B cell (primary cell): Measurements from ENCODE around the gene RAB31. TPM values are rescaled to one million over a fixed set of nuclear protein-coding genes. Genes with fewer than 3 reads are reported as not detected.

ENCODE experiments used
- ATAC-seq: fragments of 200-7000 bp; cut with Tn5 transposase; one replicate; pipeline ENCODE4 v1.10.0; 2021; ENCODE audit warnings: low read depth, mild to moderate bottlenecking, moderate number of reproducible peaks, moderate library complexity
- CTCF ChIA-PET: fragments of 350-600 bp; sonication (Branson Sonifier 250); formaldehyde crosslinking; loops from one replicate; lab custom pipeline; 2021; ENCODE audit warnings: antibody characterized with exemption, inconsistent platforms; lab: Charles Lee
- POLR2A ChIA-PET: fragments of 350-600 bp; sonication (Branson Sonifier 250); formaldehyde crosslinking; loops from one replicate; lab custom pipeline; 2021; ENCODE audit warnings: antibody characterized with exemption; lab: Charles Lee
- DNase-seq: peaks from one replicate; pipeline ENCODE4 v3.0.0; 2013
- H2AFZ ChIP-seq: 2 replicates; pipeline ENCODE4 v1.6.1; 2012; ENCODE audit warnings: mild to moderate bottlenecking, low read depth, low read length; ENCODE audit not compliant: insufficient read depth, poor library complexity, severe bottlenecking
- H3K27ac ChIP-seq, 2 donors: 1 replicate in 1 of 2; 2 replicates in 1 of 2; pipeline ENCODE4 v1.5.1; 2012 to 2013; ENCODE audit warnings: low read length in 2 of 2, mild to moderate bottlenecking in 2 of 2, moderate library complexity in 1 of 2
- H3K27me3 ChIP-seq, 4 experiments: fragments of 200-600 bp in 1 of 4; sonication (generic) in 1 of 4; replicated peaks in 1 of 4; 1 replicate in 2 of 4; 2 replicates in 2 of 4; pipeline versions ENCODE4 v1.6.1 to v1.7.0; 2013 to 2016; ENCODE audit warnings: low read length in 3 of 4, mild to moderate bottlenecking in 2 of 4, mixed read lengths in 1 of 4, moderate library complexity in 1 of 4; ENCODE audit not compliant: insufficient read depth in 4 of 4, control insufficient read depth in 3 of 4; ENCODE audit errors: control extremely low read depth in 1 of 4
- H3K36me3 ChIP-seq, 2 experiments: replicated peaks in 1 of 2; 1 replicate in 1 of 2; 2 replicates in 1 of 2; pipeline versions ENCODE4 v1.6.1 to v1.7.1; 2013; ENCODE audit warnings: low read length in 1 of 2; ENCODE audit not compliant: insufficient read depth in 2 of 2, control insufficient read depth in 1 of 2; ENCODE audit errors: control extremely low read depth in 1 of 2, extremely low read depth in 1 of 2
- H3K4me1 ChIP-seq, 2 donors: fragments of 200-600 bp in 1 of 2; sonication (generic) in 1 of 2; 1 replicate in 1 of 2; 2 replicates in 1 of 2; pipeline versions ENCODE4 v1.5.1 to v1.6.1; 2013 to 2017; ENCODE audit warnings: low read length in 2 of 2; ENCODE audit not compliant: control insufficient read depth in 2 of 2, insufficient read depth in 2 of 2
- H3K4me2 ChIP-seq: replicated peaks from 2 replicates; pipeline ENCODE3; 2012; ENCODE audit warnings: mild to moderate bottlenecking, low read depth, low read length; ENCODE audit not compliant: poor library complexity, severe bottlenecking
- H3K4me3 ChIP-seq, 5 experiments: fragments of 200-600 bp in 1 of 5; sonication (generic) in 1 of 5; 1 replicate in 3 of 5; 2 replicates in 2 of 5; pipeline versions ENCODE4 v1.5.1 to v1.7.0; 2011 to 2016; ENCODE audit warnings: low read length in 4 of 5, mild to moderate bottlenecking in 4 of 5, low read depth in 2 of 5, control low read depth in 1 of 5, moderate library complexity in 1 of 5; ENCODE audit not compliant: insufficient read depth in 1 of 5; ENCODE audit errors: control extremely low read depth in 1 of 5, extremely low read depth in 1 of 5
- H3K79me2 ChIP-seq: fragments of 200-600 bp; sonication (generic); one replicate; pipeline ENCODE4 v1.6.0; 2016; ENCODE audit warnings: low read length; ENCODE audit not compliant: control insufficient read depth, insufficient read depth
- H3K9ac ChIP-seq: fragments of 200-600 bp; sonication (generic); 2 replicates; pipeline ENCODE4 v1.6.1; 2017; ENCODE audit warnings: mild to moderate bottlenecking, low read length, moderate library complexity
- H3K9me3 ChIP-seq, 3 donors: one replicate each; pipeline versions ENCODE4 v1.6.1 to v1.7.1; 2013; ENCODE audit warnings: low read length in 2 of 3; ENCODE audit not compliant: control insufficient read depth in 2 of 3, insufficient read depth in 1 of 3; ENCODE audit errors: control extremely low read depth in 1 of 3
- H4K20me1 ChIP-seq: 2 replicates; pipeline ENCODE4 v1.6.0; 2012; ENCODE audit warnings: mild to moderate bottlenecking, low read length; ENCODE audit not compliant: insufficient read depth, control insufficient read depth, poor library complexity, severe bottlenecking
- H3K27ac Mint-ChIP-seq: one replicate; pipeline ENCODE4 v1.8.0; 2021; ENCODE audit warnings: mixed read lengths
- H3K27me3 Mint-ChIP-seq: one replicate; pipeline ENCODE4 v1.8.0; 2021; ENCODE audit warnings: mixed read lengths
- H3K4me1 Mint-ChIP-seq: one replicate; pipeline ENCODE4 v1.8.0; 2021; ENCODE audit warnings: mixed read lengths
- H3K4me3 Mint-ChIP-seq: one replicate; pipeline ENCODE4 v1.8.0; 2021; ENCODE audit warnings: mixed read lengths
- H3K9me3 Mint-ChIP-seq: one replicate; pipeline ENCODE4 v1.8.0; 2022; ENCODE audit warnings: mixed read lengths; ENCODE audit not compliant: insufficient read depth
- EZH2 ChIP-seq: IDR thresholded peaks from 2 replicates; pipeline ENCODE4 v1.6.1; 2012; ENCODE audit warnings: borderline replicate concordance, low read depth, mild to moderate bottlenecking, moderate library complexity, low read length; ENCODE audit not compliant: insufficient read depth, poor library complexity, severe bottlenecking
- WGBS: methylation state at CpG from one replicate; pipeline ENCODE4 v1.1.5; 2013; ENCODE audit warnings: missing lambda C conversion rate; ENCODE audit not compliant: insufficient coverage; 5-methylcytosine and 5-hydroxymethylcytosine counted together
- intact Hi-C: fragments of 100-400 bp; cut with micrococcal nuclease; formaldehyde crosslinking; loops from one replicate; pipeline ENCODE4 v1.10.0; 2022
- polyA plus RNA-seq: library from polyadenylated mRNA; depleted of rRNA; stranded (reverse); fragments of >200 nt; gene quantifications from 2 replicates; pipeline ENCODE4 v1.2.3, GENCODE V29; 2012
- total RNA-seq, 2 donors: library from RNA; stranded (reverse); fragments of 120-200 nt in 1 of 2; gene quantifications; 1 replicate in 1 of 2; 2 replicates in 1 of 2; pipeline versions ENCODE4 v1.2.3 to v1.2.4, GENCODE V29; 2013 to 2022
- TF ChIP-seq, protein P1 (sequence below): fragments of 200-600 bp; IDR thresholded peaks from one replicate; pipeline ENCODE4 v1.8.0; 2022; ENCODE audit warnings: antibody characterized with exemption, mild to moderate bottlenecking

Gene RAB31
- total and polyA plus RNA-seq, 2 donors (not counting 1 experiment from before 2014, with no cell fraction given), result 15.5 to 44.6 TPM

GRCh38 chr18:9726175-9726574 is 18.1 kb downstream of the RAB31 start:
- 79% methylated on average over 2 of the region's 5 CpGs for WGBS
- H3K27ac Mint-ChIP-seq, result no peak overlapping the region
- intact Hi-C loops, result no loop called here
- Histone ChIP-seq H3K4me2 (no peak overlapping the region), H3K9ac (no peak overlapping the region), H2AFZ (no peak overlapping the region), H4K20me1 (peaks cover 5% of the 10 kb centered on the region), H3K9me3 (peaks cover 0 to 3% (median 0%) of the 10 kb centered on the region in 3 donors), H3K27ac (no peak overlapping the region), H3K4me1 (no peaks in the 10 kb centered on the region), H3K36me3 (peaks cover 0 to 5% of the 10 kb centered on the region in 2 experiments), H3K4me3 (no peak overlapping the region), H3K27me3 (no peaks in the 10 kb centered on the region), H3K79me2 (peaks cover 16% of the 10 kb centered on the region)
- DNase-seq (no peak), ATAC-seq (no peak)
- ChIA-PET POLR2A (no interaction called here), CTCF (interaction anchor here (0.8 kb wide), 1 partner anchor 15 kb away, joined by 3 read pairs; no protein-coding TSS in a partner anchor)
- H3K27me3 Mint-ChIP-seq, result no peaks in the 10 kb centered on the region
- H3K9me3 Mint-ChIP-seq, result no peaks in the 10 kb centered on the region
- TF ChIP-seq, protein P1, sequence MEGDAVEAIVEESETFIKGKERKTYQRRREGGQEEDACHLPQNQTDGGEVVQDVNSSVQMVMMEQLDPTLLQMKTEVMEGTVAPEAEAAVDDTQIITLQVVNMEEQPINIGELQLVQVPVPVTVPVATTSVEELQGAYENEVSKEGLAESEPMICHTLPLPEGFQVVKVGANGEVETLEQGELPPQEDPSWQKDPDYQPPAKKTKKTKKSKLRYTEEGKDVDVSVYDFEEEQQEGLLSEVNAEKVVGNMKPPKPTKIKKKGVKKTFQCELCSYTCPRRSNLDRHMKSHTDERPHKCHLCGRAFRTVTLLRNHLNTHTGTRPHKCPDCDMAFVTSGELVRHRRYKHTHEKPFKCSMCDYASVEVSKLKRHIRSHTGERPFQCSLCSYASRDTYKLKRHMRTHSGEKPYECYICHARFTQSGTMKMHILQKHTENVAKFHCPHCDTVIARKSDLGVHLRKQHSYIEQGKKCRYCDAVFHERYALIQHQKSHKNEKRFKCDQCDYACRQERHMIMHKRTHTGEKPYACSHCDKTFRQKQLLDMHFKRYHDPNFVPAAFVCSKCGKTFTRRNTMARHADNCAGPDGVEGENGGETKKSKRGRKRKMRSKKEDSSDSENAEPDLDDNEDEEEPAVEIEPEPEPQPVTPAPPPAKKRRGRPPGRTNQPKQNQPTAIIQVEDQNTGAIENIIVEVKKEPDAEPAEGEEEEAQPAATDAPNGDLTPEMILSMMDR, result no peak
- no peak for TF ChIP-seq EZH2
- H3K4me3 Mint-ChIP-seq, result no peak overlapping the region
- peaks cover 12% of the 10 kb centered on the region for H3K4me1 Mint-ChIP-seq

DNA sequence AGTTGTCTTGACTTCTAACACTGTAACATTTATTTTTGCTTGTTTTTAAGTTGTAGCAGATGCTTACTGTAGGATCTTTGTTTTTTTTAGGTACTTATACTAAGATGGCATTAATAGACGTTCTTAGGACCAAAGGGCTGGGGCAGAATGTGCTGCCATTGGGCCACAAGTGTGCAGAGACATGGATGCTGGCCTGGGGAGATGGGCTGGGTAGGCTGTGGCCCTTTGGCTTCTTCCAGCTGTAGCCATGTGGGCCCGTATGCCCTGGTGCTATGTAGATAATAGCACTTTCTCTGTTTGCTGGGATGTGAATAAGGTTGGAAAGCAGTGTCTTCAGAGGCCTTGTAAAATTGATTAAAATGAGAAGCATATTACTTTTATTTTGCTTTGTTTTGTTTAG is 18.8 kb downstream of the RAB31 start:
- H3K27me3 ChIP-seq, result no peaks in the 10 kb centered on the region
- H3K9me3 ChIP-seq, result peaks cover 0 to 3% (median 0%) of the 10 kb centered on the region in 3 donors
- CTCF ChIA-PET, result no interaction called here
- H3K27me3 Mint-ChIP-seq, result no peaks in the 10 kb centered on the region
- ATAC-seq, result no peak
- no peak overlapping the region for H3K27ac ChIP-seq
- H3K4me3 Mint-ChIP-seq, result no peak overlapping the region
- no peak for DNase-seq
- H3K9ac ChIP-seq, result no peak overlapping the region
- H3K4me1 Mint-ChIP-seq, result peaks cover 7% of the 10 kb centered on the region
- H3K4me1 ChIP-seq, result no peaks in the 10 kb centered on the region
- H3K79me2 ChIP-seq, result peaks cover 17% of the 10 kb centered on the region
- peaks cover 5% of the 10 kb centered on the region for H4K20me1 ChIP-seq
- H3K27ac Mint-ChIP-seq, result no peak overlapping the region
- no peaks in the 10 kb centered on the region for H3K9me3 Mint-ChIP-seq
- TF ChIP-seq, protein P1, result no peak
- no peak for TF ChIP-seq EZH2
- peaks cover 0 to 7% of the 10 kb centered on the region in 2 experiments for H3K36me3 ChIP-seq
- H3K4me2 ChIP-seq, result no peak overlapping the region
- no peak overlapping the region for H3K4me3 ChIP-seq
- WGBS, result 90% methylated on average over 2 of the region's 2 CpGs
- intact Hi-C loops, result no loop called here
- H2AFZ ChIP-seq, result no peak overlapping the region
- POLR2A ChIA-PET, result no interaction called here
